DLD1 (cell line): ENCODE measurements around the gene PRUNE1.

ENCODE experiments used
- in situ Hi-C: cut with HindIII; loops from 2 replicates; pipeline ENCODE4 v1.10.0; 2017; ENCODE audit warnings: low sequenced_read_pairs

Gene PRUNE1

GRCh38 chr1:151003180-151003579, 5.1 kb upstream of the PRUNE1 start:
- in situ Hi-C loops = no loop called here

- in situ Hi-C loops = no loop called here
Measured at GRCh38 chr1:151005729-151006319, 2.4 kb upstream of the PRUNE1 start.

- in situ Hi-C loops = no loop called here
Measured at GRCh38 chr1:151006327-151007052, 1.8 kb upstream of the PRUNE1 start, which contains the start of gene MINDY1. Gene MINDY1, minus strand, starts transcription at chr1:151006902. Its CDS starts 4,285 bp downstream, at chr1:151002617.

- in situ Hi-C loops = no loop called here
Measured at GRCh38 chr1:151007853-151008243, 401 bp upstream of the PRUNE1 start.

GRCh38 chr1:151009206-151009587, 948 bp downstream of the PRUNE1 start:
- in situ Hi-C loops = no loop called here

- in situ Hi-C loops = no loop called here
Measured at GRCh38 chr1:151009674-151010345, 1.6 kb downstream of the PRUNE1 start.

- in situ Hi-C loops = no loop called here
Measured at GRCh38 chr1:151010346-151010726, 2.1 kb downstream of the PRUNE1 start.

- in situ Hi-C loops = no loop called here
Measured at GRCh38 chr1:151011154-151011850, 3.1 kb downstream of the PRUNE1 start.

GRCh38 chr1:151012684-151013471, 4.6 kb downstream of the PRUNE1 start:
- in situ Hi-C loops = no loop called here

- in situ Hi-C loops = no loop called here
Measured at GRCh38 chr1:151013518-151013917, 5.3 kb downstream of the PRUNE1 start.

- in situ Hi-C loops = no loop called here
Measured at GRCh38 chr1:151024540-151025146, 16.4 kb downstream of the PRUNE1 start.

- in situ Hi-C loops = no loop called here
Measured at GRCh38 chr1:151026460-151026859, 18.2 kb downstream of the PRUNE1 start.

- in situ Hi-C loops = no loop called here
Measured at GRCh38 chr1:151032164-151032563, 23.9 kb downstream of the PRUNE1 start.

GRCh38 chr1:151035167-151035566, 26.9 kb downstream of the PRUNE1 start:
- in situ Hi-C loops = no loop called here

- in situ Hi-C loops = no loop called here
Measured at GRCh38 chr1:151036356-151036755, 28.1 kb downstream of the PRUNE1 start, which contains the start of gene BNIPL. Gene BNIPL, plus strand, starts transcription at chr1:151036586. Its CDS starts 140 bp downstream, at chr1:151036726.

- in situ Hi-C loops = no loop called here
Measured at GRCh38 chr1:151037032-151037431, 28.8 kb downstream of the PRUNE1 start.

GRCh38 chr1:151039521-151039920, 31.3 kb downstream of the PRUNE1 start:
- in situ Hi-C loops = no loop called here

- in situ Hi-C loops = no loop called here
Measured at GRCh38 chr1:151043163-151043562, 34.9 kb downstream of the PRUNE1 start.

- in situ Hi-C loops = no loop called here
Measured at GRCh38 chr1:151047591-151047924, 39.3 kb downstream of the PRUNE1 start, which contains the start of gene C1orf56. Gene C1orf56, plus strand, starts transcription at chr1:151047751. Its CDS starts 97 bp downstream, at chr1:151047848.
